ENCODE measurements around the gene CYP24A1. TPM values are rescaled to one million over a fixed set of nuclear protein-coding genes. Genes with fewer than 3 reads are reported as not detected.

The CYP24A1 gene
- total RNA-seq, 2 experiments from 2014 or later: not detected

DNA sequence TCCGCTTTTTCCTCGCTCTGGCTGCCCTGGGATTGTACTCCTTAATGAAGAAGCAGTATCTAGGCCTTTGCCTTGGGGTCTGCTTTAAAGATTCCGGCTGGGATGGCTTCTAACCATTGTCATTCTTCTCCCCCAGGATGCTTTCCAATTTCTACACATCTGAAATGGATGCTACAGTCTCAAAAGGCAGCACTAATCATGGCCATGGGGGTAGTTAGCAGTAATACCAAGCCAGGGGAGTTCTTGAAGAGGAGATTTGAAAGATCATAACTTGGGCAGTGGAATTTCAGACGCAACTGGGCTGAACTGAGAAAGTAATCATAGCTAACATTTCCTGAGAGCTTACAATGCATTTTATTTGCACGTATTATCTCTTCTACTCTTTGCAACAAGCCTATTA is 30.7 kb upstream of the CYP24A1 start:
- CTCF ChIA-PET: interaction anchor here (1.5 to 4.6 kb wide), 2 partner anchors 10 to 101 kb away, joined by 4 to 31 read pairs; no protein-coding TSS in a partner anchor
- DNase-seq (no peak), ATAC-seq (no peak)
- Mint-ChIP-seq H3K4me3 (no peak overlapping the region), H3K36me3 (ENCODE audit: low read depth) (no peaks in the 10 kb centered on the region), H3K27ac (no peak overlapping the region), H3K27me3 (peaks cover 2% of the 10 kb centered on the region), H3K4me1 (ENCODE audit: low read depth) (peaks cover 13% of the 10 kb centered on the region), H3K9me3 (no peaks in the 10 kb centered on the region)
- POLR2A ChIA-PET: no interaction called here
- intact Hi-C loops (cut with micrococcal nuclease): no loop called here
- TF ChIP-seq, protein P1, sequence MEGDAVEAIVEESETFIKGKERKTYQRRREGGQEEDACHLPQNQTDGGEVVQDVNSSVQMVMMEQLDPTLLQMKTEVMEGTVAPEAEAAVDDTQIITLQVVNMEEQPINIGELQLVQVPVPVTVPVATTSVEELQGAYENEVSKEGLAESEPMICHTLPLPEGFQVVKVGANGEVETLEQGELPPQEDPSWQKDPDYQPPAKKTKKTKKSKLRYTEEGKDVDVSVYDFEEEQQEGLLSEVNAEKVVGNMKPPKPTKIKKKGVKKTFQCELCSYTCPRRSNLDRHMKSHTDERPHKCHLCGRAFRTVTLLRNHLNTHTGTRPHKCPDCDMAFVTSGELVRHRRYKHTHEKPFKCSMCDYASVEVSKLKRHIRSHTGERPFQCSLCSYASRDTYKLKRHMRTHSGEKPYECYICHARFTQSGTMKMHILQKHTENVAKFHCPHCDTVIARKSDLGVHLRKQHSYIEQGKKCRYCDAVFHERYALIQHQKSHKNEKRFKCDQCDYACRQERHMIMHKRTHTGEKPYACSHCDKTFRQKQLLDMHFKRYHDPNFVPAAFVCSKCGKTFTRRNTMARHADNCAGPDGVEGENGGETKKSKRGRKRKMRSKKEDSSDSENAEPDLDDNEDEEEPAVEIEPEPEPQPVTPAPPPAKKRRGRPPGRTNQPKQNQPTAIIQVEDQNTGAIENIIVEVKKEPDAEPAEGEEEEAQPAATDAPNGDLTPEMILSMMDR (IDR thresholded peaks at IDR 0.05): no peak

DNA sequence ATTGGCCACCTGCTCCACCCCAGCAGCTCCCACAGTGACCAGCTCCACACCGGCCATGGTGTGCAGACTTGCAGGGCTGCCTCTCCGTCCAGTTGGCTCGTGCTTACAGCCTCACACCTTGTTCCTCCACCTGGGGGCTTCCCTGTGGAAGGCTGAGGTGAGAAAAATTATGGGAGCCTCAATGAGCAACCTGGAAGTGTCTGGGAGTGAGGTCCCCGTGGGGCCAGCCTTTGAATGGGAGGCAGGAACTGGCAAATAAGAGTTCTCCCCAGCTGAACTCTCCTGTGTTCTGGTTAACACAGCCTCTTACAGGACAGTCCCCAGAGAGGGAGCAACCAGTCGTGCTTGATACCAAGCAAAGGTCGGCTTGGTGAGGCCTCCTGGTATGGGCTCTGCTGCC is 30.3 kb upstream of the CYP24A1 start:
- ChIA-PET CTCF (interaction anchor here (1.5 kb wide), 1 partner anchor 11 kb away, joined by 4 read pairs; no protein-coding TSS in a partner anchor), POLR2A (no interaction called here)
- H3K9me3 Mint-ChIP-seq: no peaks in the 10 kb centered on the region
- intact Hi-C loops (cut with micrococcal nuclease): no loop called here
- H3K4me3 Mint-ChIP-seq: no peak overlapping the region
- TF ChIP-seq, protein P1 (IDR thresholded peaks at IDR 0.05): no peak
- no peaks in the 10 kb centered on the region for H3K36me3 Mint-ChIP-seq (ENCODE audit: low read depth)
- ATAC-seq (no peak), DNase-seq (no peak)
- peaks cover 9% of the 10 kb centered on the region for H3K4me1 Mint-ChIP-seq (ENCODE audit: low read depth)
- H3K27me3 Mint-ChIP-seq: peaks cover 2% of the 10 kb centered on the region
- H3K27ac Mint-ChIP-seq: no peak overlapping the region

DNA sequence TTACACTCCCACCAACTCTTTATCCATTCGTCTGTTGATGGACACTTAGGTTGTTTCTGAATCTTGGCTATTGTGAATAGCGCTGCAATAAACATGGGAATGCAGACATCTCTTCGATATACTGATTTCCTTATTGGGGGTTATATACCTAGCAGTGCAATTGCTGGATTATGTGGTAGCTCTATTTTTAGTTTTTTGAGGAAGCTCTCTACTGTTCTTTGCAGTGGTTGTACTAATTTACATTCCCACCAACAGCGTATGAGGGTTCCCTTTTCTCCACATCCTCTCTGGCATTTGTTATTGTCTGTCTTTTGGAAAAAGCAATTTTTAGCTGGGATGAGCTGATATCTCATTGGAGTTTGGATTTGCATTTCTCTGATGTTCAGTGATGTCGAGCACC is 29.5 kb upstream of the CYP24A1 start:
- TF ChIP-seq, protein P1 (IDR thresholded peaks at IDR 0.05): no peak
- Mint-ChIP-seq H3K27ac (no peak overlapping the region), H3K36me3 (ENCODE audit: low read depth) (no peaks in the 10 kb centered on the region), H3K9me3 (no peaks in the 10 kb centered on the region), H3K4me1 (ENCODE audit: low read depth) (peaks cover 4% of the 10 kb centered on the region), H3K4me3 (no peak overlapping the region), H3K27me3 (peaks cover 2% of the 10 kb centered on the region)
- DNase-seq (no peak), ATAC-seq (no peak)
- POLR2A ChIA-PET: no interaction called here
- intact Hi-C loops (cut with micrococcal nuclease): no loop called here
- CTCF ChIA-PET: interaction anchor here (1.0 to 1.5 kb wide), 2 partner anchors 11 to 106 kb away, joined by 4 read pairs; no protein-coding TSS in a partner anchor

DNA sequence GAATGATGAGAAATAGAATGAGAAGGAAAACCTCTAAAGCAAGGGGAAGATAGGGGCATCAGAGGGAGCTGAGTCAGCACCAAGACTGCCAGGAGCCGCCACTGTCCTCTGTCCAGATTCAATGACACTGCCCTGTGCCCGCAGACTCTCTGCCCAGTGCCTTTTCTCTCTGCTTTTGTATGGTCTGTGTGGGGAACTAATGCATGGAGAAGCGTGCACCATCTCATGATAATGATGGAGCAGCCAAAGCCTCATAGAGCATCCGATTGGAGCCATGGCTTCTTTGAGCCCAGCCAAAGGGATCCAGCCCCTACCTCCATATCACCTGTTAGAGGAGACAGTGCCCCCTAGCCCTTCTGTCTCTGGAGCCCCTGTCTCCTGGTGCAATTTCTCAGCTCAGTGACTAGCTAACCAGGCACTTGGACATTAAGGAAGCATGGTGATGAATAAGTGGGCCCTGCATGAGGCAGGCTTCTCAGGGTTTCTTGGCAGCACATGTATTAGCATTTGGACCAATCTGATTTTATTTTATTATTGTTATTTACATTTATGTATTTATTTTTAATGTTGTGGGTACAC is 27.6 kb upstream of the CYP24A1 start:
- TF ChIP-seq, protein P1 (IDR thresholded peaks at IDR 0.05): no peak
- H3K4me1 Mint-ChIP-seq (ENCODE audit: low read depth): peaks cover 4% of the 10 kb centered on the region
- H3K36me3 Mint-ChIP-seq (ENCODE audit: low read depth): no peaks in the 10 kb centered on the region
- DNase-seq: no peak
- CTCF ChIA-PET: interaction anchor here (1.1 to 5.5 kb wide), 5 partner anchors 12 to 108 kb away, joined by 3 to 130 read pairs (median 24); no protein-coding TSS in a partner anchor
- no peak overlapping the region for H3K27ac Mint-ChIP-seq
- no peak overlapping the region for H3K4me3 Mint-ChIP-seq
- H3K27me3 Mint-ChIP-seq: peaks cover 2% of the 10 kb centered on the region
- POLR2A ChIA-PET: interaction anchor here (0.6 to 1.0 kb wide), 2 partner anchors 29 to 171 kb away, joined by 3 to 4 read pairs; no protein-coding TSS in a partner anchor
- H3K9me3 Mint-ChIP-seq: no peaks in the 10 kb centered on the region
- ATAC-seq: no peak
- intact Hi-C loops (cut with micrococcal nuclease): loop anchor here (2.0 kb wide), 1 partner anchor 99 kb away; no protein-coding TSS in a partner anchor
